HL-60 (cell line): ENCODE data around the gene CEACAM19.

ENCODE experiments used
- DNase-seq, 2 experiments: peaks; one replicate each; pipeline ENCODE4 v3.0.0-alpha.2; 2010 to 2020; ENCODE audit warnings: low read depth in 1 of 2, low spot score in 1 of 2
- H3K27ac ChIP-seq: fragments of 250-450 bp; sonication (Bioruptor Pico); replicated peaks from 2 replicates; pipeline ENCODE4 v1.5.1; 2020; ENCODE audit warnings: mild to moderate bottlenecking, moderate library complexity
- H3K27me3 ChIP-seq: fragments of 250-450 bp; sonication (Bioruptor Pico); 2 replicates; pipeline ENCODE4 v1.5.1; 2021; ENCODE audit warnings: mild to moderate bottlenecking, moderate library complexity; ENCODE audit not compliant: insufficient read depth, poor library complexity, severe bottlenecking
- H3K4me3 ChIP-seq: replicated peaks from 2 replicates; pipeline ENCODE4 v1.5.1; 2011; ENCODE audit warnings: mild to moderate bottlenecking, control low read depth, low read length; ENCODE audit not compliant: insufficient read depth
- CTCF ChIP-seq: IDR thresholded peaks from one replicate; pipeline ENCODE4 v1.5.1; 2011; ENCODE audit warnings: low read length, control low read depth, inconsistent platforms; ENCODE audit not compliant: insufficient read depth
- GABPA ChIP-seq: IDR thresholded peaks from 2 replicates; pipeline ENCODE4 v1.6.1; 2012; ENCODE audit warnings: low read depth
- POLR2AphosphoS5 ChIP-seq: IDR thresholded peaks from 2 replicates; pipeline ENCODE4 v1.6.1; 2012; ENCODE audit warnings: low read depth
- SPI1 ChIP-seq: IDR thresholded peaks from 2 replicates; pipeline ENCODE4 v1.6.1; 2012; ENCODE audit warnings: low read depth, mild to moderate bottlenecking, borderline replicate concordance
- TF ChIP-seq, protein P1 (sequence below): IDR thresholded peaks from 2 replicates; pipeline ENCODE4 v1.6.1; 2012; ENCODE audit warnings: low read depth; ENCODE audit not compliant: insufficient replicate concordance

Gene CEACAM19

GRCh38 chr19:44649578-44650145 is 21.6 kb upstream of the CEACAM19 start:
- DNase-seq, result no peak
- no peaks in the 10 kb centered on the region for H3K27me3 ChIP-seq
- TF ChIP-seq SPI1 (no peak), POLR2AphosphoS5 (no peak), CTCF (no peak), GABPA (no peak)
- TF ChIP-seq, protein P1, sequence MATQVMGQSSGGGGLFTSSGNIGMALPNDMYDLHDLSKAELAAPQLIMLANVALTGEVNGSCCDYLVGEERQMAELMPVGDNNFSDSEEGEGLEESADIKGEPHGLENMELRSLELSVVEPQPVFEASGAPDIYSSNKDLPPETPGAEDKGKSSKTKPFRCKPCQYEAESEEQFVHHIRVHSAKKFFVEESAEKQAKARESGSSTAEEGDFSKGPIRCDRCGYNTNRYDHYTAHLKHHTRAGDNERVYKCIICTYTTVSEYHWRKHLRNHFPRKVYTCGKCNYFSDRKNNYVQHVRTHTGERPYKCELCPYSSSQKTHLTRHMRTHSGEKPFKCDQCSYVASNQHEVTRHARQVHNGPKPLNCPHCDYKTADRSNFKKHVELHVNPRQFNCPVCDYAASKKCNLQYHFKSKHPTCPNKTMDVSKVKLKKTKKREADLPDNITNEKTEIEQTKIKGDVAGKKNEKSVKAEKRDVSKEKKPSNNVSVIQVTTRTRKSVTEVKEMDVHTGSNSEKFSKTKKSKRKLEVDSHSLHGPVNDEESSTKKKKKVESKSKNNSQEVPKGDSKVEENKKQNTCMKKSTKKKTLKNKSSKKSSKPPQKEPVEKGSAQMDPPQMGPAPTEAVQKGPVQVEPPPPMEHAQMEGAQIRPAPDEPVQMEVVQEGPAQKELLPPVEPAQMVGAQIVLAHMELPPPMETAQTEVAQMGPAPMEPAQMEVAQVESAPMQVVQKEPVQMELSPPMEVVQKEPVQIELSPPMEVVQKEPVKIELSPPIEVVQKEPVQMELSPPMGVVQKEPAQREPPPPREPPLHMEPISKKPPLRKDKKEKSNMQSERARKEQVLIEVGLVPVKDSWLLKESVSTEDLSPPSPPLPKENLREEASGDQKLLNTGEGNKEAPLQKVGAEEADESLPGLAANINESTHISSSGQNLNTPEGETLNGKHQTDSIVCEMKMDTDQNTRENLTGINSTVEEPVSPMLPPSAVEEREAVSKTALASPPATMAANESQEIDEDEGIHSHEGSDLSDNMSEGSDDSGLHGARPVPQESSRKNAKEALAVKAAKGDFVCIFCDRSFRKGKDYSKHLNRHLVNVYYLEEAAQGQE, result no peak
- H3K4me3 ChIP-seq, result no peak overlapping the region
- no peak overlapping the region for H3K27ac ChIP-seq

DNA sequence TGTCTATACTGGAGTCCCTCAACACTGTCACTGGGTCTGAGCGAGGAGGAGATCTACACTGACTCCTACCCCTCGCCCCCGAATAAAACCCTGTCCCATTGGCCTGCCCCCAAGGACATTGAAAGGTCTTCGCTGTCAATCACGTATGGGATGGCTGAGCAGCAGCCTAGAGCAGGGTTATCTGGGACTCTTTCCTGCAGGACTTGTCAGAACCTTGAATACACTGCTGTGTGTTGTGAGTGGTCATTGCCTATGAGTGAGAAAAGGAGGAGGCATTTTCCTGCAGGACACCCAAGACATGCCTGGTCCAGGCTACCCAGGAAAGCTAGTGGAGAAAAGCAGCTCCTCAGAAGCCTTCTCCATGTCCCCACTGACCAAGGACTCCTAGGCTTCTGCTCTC is 17.9 kb upstream of the CEACAM19 start:
- H3K27ac ChIP-seq, result no peak overlapping the region
- H3K4me3 ChIP-seq, result no peak overlapping the region
- no peaks in the 10 kb centered on the region for H3K27me3 ChIP-seq
- no peak for DNase-seq
- TF ChIP-seq SPI1 (no peak), POLR2AphosphoS5 (no peak), CTCF (no peak), GABPA (no peak)
- TF ChIP-seq, protein P1, result no peak

DNA sequence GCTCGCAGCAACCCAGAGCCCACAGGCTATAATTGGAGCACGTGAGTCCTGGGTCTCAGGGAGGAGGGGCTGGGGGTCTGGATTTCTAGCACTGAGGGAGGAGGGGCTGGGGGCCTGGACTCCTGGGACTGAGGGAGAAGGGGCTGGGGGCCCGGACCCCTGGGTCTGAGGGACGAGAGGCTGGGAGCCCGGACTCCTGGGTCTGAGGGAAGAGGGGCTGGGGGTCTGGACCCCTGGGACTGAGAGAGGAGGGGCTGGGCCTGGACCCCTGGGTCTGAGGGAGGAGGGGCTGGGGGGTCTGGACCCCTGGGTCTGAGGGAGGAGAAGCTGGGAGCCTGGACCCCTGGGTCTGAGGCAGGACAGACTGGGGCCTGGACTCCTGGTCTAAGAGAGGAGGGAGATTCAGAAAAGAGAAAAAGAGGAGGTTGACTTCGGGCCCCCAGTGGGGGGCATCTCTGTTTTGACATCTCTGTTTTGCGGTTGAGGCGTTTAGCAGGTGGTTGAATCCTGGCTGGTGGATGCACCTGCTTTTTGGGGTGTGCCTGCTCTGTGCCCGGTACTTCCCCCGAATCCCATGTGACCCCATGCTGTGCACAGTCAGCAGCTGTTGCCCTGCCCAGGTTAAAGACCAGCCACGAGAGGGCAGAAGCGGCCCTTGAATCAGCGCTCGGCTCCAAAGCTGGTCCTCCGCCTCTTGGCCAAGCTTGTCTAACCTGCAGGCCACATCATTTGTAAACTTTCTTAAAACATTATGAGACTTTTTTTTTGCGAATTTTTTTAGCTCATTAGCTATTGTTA is 17.1 kb upstream of the CEACAM19 start:
- Histone ChIP-seq H3K4me3 (no peak overlapping the region), H3K27ac (no peak overlapping the region), H3K27me3 (no peaks in the 10 kb centered on the region)
- DNase-seq, result peak; percentile 46 to 85
- TF ChIP-seq CTCF (peak; percentile 74), SPI1 (no peak)
